ENCODE data around the gene THBD.

The THBD gene

DNA sequence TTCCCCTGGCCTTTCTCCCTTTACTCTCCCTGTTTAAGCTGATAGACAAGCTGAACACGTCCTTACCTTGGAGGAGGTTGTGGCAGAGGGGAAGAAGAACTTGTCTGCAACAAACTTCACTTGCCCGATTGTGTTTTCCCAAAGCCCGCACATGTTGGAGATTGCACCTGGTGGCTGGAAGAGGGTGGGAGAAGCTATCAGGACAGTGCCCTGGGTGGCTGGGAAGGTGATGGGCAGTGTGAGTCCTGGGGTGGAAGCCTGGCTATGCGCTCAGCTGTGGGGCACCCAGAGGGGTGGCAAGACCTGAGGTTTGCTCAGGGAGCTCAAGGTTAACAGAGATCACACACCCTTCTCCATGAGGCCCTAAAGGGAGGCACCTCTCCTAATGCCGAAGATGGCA is 39.4 kb downstream of the THBD start:
- no peak for DNase-seq (ENCODE audit: low spot score)

DNA sequence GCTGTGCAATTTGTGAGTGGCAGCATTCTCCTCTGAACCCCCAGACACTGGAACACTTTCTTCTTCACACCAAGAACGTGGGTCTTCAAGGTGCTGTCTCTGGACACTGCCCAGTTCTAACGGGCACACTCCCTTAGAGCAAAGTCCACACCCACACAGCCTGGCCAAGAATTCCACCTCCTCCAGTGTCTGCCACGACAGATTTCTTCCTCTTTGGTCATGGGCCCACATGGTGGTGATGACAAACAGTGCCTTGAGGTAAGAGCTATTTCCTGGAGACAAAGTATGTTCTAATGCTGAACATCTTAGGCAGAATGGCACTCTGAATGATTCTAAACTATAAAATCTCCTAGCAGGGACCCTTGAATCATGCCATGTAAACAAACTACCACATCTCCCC is 39.8 kb downstream of the THBD start:
- DNase-seq (ENCODE audit: low spot score): no peak

DNA sequence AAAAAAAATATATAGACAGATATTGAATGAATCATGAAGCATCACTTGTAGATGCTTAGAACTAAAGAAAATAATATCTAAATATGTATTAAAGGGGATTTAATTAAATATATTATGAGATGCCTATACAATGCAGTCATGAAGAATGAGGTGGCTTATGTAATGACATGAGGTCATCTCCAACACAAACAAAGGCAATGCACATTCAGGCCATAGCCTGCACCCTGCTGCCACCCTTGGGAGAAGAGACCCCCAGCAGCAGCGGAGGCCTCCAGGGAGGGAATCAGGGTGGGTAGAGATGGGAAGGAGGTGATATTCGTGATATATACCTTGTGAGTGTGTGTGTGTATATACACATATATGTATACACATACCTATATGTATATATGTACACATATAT is 40.8 kb downstream of the THBD start:
- no peak for DNase-seq (ENCODE audit: low spot score)

DNA sequence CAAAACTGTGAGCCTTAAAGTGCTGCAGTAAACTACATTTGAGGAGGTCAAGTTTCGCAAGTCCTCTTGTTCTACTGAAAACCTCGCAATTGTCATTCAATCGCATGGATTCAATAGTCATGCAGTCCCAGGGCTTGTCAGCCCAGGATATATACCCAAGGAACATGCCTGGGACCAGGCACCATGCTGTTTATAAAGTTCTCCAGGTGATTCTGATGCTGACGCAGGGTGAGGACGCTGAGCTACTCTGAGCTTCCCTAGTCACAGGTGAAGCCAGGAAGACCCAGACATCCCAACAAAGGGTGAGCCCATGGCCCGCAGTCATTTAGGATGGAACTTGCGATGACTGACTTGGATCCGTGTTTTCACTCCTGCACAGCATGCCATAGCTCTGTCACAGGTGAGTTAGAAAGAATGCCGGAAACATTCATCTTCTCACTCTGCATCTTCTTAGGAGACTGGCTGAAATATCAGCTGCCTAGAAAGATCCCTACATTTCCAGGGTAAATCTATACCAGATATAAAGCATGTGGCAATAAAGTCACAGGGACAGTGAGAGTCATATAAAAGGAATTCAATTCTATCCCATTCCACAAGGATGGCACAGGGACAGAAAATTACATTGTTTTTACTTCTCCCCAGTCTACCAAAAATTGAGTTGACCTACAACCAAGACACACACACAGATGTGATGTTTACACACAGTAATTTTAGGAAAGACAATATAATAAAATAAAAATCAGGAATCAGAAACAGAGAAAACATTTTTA is 41.4 kb downstream of the THBD start:
- no peak for DNase-seq (ENCODE audit: low spot score)

DNA sequence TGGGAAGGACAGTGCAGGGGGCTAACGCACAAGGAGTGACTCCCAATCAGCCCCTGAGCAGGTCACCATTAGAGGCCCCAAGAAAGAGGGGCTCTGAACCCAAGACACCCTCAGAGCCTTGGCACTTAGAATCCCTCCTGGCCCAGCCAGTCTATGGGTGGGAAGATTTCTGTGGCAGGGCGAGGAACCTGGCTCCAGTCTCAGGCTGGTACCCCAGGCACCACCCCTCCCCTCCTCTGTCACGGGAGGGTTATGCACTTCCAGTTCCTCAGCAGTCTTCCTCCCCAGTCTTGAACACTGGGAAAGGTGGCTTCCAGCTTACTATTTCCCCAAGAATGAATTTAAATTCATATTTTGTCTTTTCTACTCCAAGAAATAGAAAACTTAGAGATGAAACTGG is 42.0 kb downstream of the THBD start:
- DNase-seq (ENCODE audit: low spot score): no peak

DNA sequence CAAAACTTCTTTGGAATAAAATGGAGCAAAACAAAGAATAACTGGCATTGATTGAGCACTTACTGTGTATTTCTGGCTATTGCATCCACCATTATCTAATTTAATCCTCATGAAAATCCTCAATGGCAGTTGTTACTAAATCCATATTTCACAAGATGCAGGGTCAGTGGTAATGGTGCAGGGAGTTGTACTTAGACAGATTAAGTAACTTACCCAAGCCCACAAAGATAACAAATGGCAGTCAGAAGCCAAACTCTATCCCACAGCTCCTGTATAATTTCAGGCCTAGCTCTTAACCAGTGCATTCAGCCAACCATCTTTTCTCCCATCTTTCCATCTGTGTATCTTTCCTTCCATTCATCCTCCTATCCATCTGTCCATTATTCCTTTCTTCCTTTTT is 43.7 kb downstream of the THBD start:
- DNase-seq (ENCODE audit: low spot score): no peak

DNA sequence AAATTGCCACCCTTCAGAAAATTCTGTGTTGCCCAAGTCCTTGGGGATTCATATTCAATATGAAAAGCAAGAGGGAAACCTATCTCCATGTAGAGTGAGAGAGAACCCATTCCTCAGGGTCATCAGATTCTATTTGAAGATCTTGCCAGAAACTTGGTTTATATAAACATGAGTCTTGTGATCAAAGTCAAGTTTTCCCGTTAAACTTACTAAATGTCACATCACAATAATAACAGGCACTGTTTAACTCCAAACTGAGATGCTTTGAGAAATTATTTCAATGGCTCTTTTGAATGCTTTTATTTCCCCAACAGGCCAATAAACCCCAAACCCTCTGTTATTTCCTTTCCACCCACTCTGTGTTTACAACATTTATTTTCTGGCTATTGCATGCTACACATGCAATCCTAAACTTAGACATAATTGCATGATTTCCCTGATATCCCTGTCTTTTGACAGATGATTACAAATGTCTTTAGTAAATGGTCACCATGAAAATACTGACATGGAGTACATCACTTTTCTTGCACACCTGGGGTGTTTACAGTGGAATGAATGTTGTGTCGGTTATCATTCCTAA is 45.5 kb downstream of the THBD start:
- no peak for DNase-seq (ENCODE audit: low spot score)

DNA sequence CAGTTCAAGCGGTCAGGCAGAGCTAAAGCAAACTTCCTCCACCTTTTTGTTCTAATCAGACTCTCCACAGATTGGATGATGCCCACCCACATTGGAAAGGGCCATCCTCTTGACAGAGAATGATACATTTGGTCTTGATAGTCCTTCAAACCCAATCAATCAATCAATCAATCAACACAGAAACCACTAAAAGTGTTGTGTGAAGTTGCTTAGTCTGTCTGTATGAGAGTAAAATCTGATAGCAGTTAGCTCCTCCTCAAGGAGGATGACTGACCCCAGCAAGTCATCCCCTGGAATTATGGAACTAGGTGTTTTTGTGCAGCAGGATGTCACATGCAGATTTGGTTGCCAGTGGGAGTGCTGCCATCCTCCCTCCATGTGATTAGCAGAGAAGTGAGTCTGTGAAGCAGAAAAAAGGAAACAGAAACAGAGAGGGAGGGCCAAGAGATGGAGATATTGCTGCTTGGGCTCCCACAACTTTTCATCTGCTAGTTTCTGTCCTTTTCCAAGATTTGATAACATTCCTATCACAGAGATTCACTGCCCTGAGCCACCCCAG is 46.3 kb downstream of the THBD start:
- no peak for DNase-seq (ENCODE audit: low spot score)

DNA sequence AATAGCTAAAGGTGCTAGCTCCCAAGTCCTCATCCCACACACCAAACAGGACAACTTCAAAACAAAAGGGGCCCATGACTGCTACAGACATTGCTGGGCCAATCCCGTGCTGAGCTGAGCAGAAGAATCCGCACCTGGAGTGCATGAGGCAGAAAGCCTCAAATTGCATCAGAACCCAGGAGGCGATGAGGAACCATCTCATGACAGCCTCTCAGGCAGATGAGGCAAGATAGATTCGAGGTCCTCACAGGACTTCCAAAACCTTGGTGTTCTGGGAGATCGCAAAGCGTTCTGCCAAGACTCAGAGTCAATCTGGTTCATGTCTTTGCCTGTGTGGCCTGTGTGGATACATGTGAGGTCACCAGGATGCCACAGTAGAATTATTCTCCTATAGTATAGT is 47.2 kb downstream of the THBD start:
- no peak for DNase-seq (ENCODE audit: low spot score)

DNA sequence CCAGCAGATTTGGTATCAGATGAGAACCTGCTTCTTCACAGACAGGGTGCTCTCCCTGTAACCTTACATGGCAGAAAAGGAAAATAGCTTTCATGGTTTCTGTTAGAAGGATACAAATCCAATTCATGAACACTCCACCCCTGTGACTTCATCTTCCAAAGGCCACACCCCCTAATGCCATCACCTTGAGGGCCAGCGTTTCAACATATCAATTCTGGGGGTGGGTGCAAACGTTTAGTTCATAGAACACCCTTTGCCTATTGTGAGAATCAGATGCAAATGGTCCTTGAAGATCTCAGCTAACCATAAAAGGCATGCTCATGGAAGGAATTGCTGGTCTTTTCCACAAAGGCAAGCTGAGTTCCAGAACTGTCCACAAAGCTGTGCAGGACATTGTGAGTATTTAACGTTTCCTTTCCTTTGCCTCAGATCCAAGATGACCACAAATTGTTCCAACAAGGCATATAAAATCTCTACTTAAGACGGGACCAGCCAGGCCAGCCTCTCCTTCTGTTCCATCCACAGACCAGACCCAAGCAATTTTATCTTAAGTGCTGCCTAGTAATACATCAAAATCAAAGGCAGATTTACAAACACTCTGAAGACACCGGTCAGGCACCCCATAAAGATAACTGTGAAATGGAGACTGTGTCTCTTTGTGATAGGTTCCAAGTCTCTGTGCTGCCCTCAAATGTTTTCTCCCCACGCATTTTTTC is 49.1 kb downstream of the THBD start:
- no peak for DNase-seq (ENCODE audit: low spot score)

DNA sequence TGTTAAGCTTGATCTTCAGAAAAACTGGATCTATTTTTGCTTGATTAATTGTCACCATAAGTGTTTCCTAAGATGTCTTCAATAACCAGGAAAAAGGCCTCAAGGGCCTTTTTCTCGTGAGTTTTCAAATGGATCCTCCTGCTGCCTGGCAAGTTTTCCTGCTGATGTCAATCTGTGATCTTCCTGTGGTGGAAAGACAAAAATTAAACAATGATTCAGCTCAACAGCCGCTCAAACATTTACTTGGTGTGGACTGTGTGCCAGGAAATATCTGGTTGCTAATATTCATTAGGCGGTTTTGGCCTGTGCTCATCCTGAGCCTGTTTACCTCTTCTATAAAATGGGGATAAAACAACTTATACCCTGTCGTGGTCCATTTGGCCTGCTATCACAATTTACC is 49.7 kb downstream of the THBD start:
- no peak for DNase-seq (ENCODE audit: low spot score)

DNA sequence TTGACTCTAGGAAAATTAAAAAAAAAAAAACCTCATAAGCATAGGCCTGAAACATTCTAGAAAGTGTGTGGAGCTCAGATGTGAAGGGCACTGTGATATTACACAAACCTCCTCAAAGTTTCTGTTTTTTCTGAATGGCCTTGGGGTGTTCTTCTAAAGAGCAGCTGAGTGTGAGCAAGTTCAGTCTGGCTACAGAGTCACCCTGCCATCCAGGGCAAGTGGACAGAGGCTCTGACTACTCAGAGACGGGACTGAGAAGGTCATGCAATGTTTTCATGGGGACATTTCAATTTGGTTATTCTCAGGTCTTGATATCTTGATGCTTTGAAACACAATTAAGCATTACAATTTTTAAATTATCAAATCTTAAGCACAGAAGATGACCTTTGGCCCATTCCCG is 51.0 kb downstream of the THBD start:
- no peak for DNase-seq (ENCODE audit: low spot score)

DNA sequence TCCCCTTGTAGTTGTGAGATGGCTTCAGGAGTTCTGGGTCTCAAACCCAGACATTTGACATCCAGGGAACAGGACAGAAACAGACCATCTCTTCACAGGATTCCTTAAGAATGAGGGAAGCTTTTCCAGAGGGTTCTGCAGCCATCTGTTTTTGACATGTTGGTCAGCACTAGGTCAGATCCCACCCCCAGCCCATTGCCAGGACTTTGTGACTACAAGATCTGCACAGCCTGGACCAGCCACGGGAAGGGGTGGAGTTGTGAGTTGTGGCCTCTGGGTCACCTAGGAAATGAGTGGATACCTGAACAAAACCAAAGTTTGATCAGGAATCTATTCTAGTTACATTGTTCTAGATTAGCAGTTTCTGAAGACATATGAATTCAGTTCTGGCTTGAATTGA is 53.5 kb downstream of the THBD start:
- DNase-seq (ENCODE audit: low spot score): no peak
